PC-3 (cell line): ENCODE results near the gene SLC6A3.

Source experiments
- EZH2 ChIP-seq: fragments of 300-600 bp; sonication (generic); IDR thresholded peaks from one replicate; pipeline ENCODE4 v1.6.1; 2017; ENCODE audit warnings: antibody characterized with exemption, mild to moderate bottlenecking, low read length; ENCODE audit not compliant: unreplicated experiment
- TF ChIP-seq, protein P1 (sequence below): fragments of 300-600 bp; sonication (generic); conservative IDR thresholded peaks from 2 replicates; pipeline ENCODE4 v1.5.1; 2017; ENCODE audit warnings: antibody characterized with exemption, low read depth, mild to moderate bottlenecking, low read length

DNA sequence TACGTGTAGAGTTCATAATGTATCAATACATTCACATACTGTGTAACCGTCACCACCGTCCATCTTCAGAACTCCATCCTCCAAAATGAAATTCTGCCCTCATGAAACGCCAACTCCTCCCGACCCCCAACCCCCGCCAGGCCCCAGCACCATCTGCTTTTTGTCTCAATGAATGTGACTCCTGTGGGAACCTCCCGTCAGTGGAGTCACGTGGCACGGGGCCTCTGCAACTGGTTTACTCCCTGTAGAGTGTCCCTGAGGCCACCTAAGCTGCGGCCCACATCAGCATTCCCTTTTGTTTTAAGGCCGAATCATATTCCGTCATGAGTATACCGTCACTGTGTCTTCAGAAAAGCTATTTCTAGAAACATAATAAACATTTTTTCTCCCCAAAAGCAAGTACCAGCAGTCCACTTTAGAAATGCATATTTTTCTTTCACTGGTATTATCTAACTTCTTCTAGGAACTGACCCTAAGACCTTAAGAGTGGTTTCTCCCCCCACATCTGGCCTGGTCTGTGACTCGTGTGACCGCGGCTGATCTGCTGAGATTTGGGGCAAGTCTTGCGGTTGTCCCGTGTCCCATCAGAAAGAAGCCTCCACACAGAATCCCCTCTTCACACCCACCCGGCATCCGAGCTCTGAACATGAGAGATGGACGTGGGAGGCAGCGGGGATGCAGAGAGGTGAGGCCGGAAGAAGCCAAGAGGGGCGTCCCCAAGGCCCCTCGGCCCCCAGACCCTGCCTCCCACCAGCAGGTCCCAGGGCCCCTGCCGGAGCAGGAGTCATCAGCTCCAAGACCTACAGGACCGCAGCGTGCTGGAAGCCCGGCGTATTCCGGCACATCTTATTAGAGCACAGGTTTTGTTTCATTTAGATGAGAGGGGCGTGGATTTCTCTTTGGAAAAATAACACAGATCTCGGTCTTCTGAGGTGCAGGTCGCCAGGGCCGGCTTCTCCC is 38.3 kb downstream of the SLC6A3 start:
- TF ChIP-seq, protein P1, sequence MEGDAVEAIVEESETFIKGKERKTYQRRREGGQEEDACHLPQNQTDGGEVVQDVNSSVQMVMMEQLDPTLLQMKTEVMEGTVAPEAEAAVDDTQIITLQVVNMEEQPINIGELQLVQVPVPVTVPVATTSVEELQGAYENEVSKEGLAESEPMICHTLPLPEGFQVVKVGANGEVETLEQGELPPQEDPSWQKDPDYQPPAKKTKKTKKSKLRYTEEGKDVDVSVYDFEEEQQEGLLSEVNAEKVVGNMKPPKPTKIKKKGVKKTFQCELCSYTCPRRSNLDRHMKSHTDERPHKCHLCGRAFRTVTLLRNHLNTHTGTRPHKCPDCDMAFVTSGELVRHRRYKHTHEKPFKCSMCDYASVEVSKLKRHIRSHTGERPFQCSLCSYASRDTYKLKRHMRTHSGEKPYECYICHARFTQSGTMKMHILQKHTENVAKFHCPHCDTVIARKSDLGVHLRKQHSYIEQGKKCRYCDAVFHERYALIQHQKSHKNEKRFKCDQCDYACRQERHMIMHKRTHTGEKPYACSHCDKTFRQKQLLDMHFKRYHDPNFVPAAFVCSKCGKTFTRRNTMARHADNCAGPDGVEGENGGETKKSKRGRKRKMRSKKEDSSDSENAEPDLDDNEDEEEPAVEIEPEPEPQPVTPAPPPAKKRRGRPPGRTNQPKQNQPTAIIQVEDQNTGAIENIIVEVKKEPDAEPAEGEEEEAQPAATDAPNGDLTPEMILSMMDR = no peak
- TF ChIP-seq EZH2 = no peak
